Measurements from ENCODE around the gene GIN1. TPM values are rescaled to one million over a fixed set of nuclear protein-coding genes. Genes with fewer than 3 reads are reported as not detected.
"Not testable (repeated sequence)": the region's sequence is repeated elsewhere in the genome, so short reads cannot be mapped to it uniquely, and the experiment has no call there.

Gene GIN1
- total RNA-seq, 6 experiments from 2014 or later = 5.6 to 8.0 (median 6.1) TPM

DNA sequence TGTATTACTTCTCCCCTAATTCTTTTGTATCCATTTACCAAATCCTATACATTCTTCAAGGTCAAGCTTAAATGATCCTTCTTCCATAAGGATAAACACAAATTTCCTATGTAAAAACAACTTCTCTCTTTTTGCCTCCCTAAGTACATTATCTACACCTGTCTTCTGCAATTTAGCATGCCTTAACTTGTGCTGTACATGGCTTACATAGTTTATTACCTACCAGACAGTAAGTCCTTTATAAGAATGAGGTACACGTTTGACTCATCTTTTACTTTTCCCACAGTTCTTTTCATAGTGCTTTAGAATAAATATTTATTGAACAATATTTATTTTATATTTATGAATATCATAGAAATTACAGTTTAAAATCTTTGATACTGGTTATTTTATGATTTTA, 33.4 kb downstream of the GIN1 start:
- TF ChIP-seq, protein P1, sequence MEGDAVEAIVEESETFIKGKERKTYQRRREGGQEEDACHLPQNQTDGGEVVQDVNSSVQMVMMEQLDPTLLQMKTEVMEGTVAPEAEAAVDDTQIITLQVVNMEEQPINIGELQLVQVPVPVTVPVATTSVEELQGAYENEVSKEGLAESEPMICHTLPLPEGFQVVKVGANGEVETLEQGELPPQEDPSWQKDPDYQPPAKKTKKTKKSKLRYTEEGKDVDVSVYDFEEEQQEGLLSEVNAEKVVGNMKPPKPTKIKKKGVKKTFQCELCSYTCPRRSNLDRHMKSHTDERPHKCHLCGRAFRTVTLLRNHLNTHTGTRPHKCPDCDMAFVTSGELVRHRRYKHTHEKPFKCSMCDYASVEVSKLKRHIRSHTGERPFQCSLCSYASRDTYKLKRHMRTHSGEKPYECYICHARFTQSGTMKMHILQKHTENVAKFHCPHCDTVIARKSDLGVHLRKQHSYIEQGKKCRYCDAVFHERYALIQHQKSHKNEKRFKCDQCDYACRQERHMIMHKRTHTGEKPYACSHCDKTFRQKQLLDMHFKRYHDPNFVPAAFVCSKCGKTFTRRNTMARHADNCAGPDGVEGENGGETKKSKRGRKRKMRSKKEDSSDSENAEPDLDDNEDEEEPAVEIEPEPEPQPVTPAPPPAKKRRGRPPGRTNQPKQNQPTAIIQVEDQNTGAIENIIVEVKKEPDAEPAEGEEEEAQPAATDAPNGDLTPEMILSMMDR (IDR thresholded peaks at IDR 0.05) = no peak
- H3K36me3 Mint-ChIP-seq (ENCODE audit: low read depth) = peaks cover 26% of the 10 kb centered on the region
- H3K9me3 Mint-ChIP-seq = peaks cover 13% of the 10 kb centered on the region; the same call in 1 of the 2 replicates
- no peak overlapping the region for H3K27ac Mint-ChIP-seq
- no peak for DNase-seq
- H3K27me3 Mint-ChIP-seq (ENCODE audit: insufficient read depth) = no peaks in the 10 kb centered on the region; the same call in 1 of the 2 replicates
- no peaks in the 10 kb centered on the region for H3K4me1 Mint-ChIP-seq (ENCODE audit: low read depth)
- no peak overlapping the region for H3K4me3 Mint-ChIP-seq

DNA sequence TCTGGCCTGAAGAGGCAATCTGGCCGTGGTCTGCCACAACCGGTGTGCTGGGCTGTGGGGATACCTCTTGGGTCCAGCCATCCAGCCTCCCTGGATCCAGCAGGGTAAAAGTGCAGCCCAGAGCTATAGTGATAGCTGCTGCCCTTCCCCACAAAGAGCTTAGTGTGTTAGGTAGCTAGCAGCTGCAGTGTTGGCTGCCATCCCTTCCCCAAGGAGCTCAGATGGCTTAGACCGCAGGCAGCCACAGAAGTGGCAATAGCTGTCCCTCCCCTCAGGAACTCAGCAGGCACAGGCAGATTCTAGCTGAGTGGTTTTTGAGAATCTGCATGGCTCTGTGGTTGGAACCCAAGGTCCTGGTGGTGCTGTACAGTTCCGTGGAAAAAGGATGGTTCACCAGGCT, 40.1 kb downstream of the GIN1 start:
- Mint-ChIP-seq H3K4me3 (no peak overlapping the region), H3K36me3 (ENCODE audit: low read depth) (peaks cover 23% of the 10 kb centered on the region), H3K27me3 (ENCODE audit: insufficient read depth) (peaks cover 2% of the 10 kb centered on the region), H3K27ac (no peak overlapping the region), H3K4me1 (ENCODE audit: low read depth) (no peaks in the 10 kb centered on the region), H3K9me3 (peaks cover 33% of the 10 kb centered on the region)
- DNase-seq = no peak
- TF ChIP-seq, protein P1 (IDR thresholded peaks at IDR 0.05) = no peak

DNA sequence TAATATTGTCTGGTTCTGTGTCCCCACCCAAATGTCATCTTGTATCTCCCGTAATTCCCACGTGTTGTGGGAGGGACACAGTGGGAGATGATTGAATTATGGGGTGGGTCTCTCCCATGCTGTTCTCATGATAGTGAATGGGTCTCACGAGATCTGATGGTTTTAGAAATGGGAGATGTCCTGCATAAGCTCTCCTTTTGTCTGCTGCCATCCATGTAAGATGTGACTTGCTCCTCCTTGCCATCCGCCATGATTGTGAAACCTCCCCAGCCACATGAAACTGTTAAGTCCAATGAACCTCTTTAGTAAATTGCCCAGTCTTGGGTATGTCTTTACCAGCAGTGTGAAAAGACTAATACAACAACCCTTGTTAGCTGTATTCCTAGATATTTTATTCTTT, 44.5 kb downstream of the GIN1 start:
- no peak for DNase-seq
- Mint-ChIP-seq H3K27me3 (ENCODE audit: insufficient read depth) (peaks cover 4% of the 10 kb centered on the region), H3K4me3 (no peak overlapping the region), H3K4me1 (ENCODE audit: low read depth) (no peaks in the 10 kb centered on the region), H3K9me3 (peaks cover 31% of the 10 kb centered on the region), H3K36me3 (ENCODE audit: low read depth) (peaks cover 12% of the 10 kb centered on the region), H3K27ac (no peak overlapping the region)
- TF ChIP-seq, protein P1 (IDR thresholded peaks at IDR 0.05) = no peak

DNA sequence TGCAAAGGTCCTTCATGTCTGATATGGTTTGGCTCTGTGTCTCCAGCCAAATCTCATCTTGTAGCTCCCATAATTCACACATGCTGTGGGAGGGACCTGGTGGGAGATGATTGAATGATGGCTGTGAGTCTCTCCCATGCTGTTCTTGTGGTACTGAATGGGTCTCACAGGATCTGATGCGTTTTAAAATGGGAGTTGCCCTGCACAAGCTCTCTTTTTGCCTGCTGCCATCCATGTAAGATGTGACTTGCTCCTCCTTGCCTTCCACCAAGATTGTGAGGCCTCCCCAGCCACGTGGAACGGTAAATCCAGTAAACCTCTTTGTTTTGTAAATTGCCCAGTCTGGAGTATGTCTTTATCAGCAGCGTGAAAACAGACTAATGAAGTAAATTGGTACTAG, 46.4 kb downstream of the GIN1 start:
- not testable (repeated sequence) for DNase-seq; H3K4me3 Mint-ChIP-seq; H3K27me3 Mint-ChIP-seq (ENCODE audit: insufficient read depth); H3K27ac Mint-ChIP-seq; H3K4me1 Mint-ChIP-seq (ENCODE audit: low read depth)
- H3K36me3 Mint-ChIP-seq (ENCODE audit: low read depth) = peaks cover 12% of the 10 kb centered on the region
- peaks cover 31% of the 10 kb centered on the region for H3K9me3 Mint-ChIP-seq

DNA sequence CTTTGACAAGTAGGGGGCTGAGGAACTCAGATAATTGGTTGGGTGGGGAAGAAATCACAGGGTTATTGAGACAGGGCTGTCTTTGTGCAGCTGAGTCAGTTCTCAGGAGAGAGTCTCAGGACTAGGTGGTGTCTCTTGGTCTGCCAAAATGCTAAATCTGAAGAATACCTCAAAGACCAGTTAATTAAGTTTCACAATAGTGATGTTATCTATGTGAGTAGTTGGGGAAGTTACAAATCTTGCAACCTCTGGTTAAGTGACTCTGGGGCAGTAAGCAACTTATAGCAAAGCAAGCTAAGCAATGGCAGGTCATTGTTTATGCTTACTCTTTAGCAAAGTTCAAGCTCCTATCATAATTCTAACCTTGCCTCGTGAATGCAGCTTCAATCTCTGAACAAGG, 53.6 kb downstream of the GIN1 start:
- TF ChIP-seq, protein P1 (IDR thresholded peaks at IDR 0.05) = no peak
- Mint-ChIP-seq H3K9me3 (no peaks in the 10 kb centered on the region), H3K4me3 (no peak overlapping the region), H3K4me1 (ENCODE audit: low read depth) (peaks cover 6% of the 10 kb centered on the region; the same call in 1 of the 2 replicates), H3K27ac (no peak overlapping the region), H3K27me3 (ENCODE audit: insufficient read depth) (peaks cover 13% of the 10 kb centered on the region), H3K36me3 (ENCODE audit: low read depth) (no peaks in the 10 kb centered on the region)
- no peak for DNase-seq

DNA sequence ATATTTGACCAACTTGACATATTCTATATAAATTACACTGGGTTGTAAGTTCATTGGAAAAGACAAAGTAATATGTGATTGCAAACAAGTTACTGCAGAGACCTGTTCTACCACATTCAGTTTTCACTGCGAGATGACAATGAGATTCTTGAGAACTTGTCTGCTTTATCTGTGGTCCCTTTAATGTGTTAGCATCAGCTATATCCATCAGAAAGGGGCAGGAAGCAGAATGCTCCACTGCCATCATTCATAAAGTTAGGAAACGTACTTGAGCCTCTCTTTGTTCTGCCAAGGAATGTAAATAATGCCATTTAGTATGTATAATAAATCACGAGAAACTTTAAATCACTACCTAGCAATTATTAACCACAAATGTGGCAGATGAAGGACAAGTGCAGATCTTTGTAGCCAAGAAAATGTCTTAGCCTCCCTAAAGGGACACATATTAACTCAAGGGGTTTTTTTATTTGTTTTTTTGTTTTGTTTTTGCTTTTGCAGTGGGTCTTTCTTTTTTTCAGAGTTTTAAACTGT, 59.4 kb downstream of the GIN1 start:
- peaks cover 3% of the 10 kb centered on the region for H3K9me3 Mint-ChIP-seq
- no peak for DNase-seq
- peaks cover 8% of the 10 kb centered on the region for H3K27me3 Mint-ChIP-seq (ENCODE audit: insufficient read depth)
- no peak overlapping the region for H3K4me3 Mint-ChIP-seq
- TF ChIP-seq, protein P1 (IDR thresholded peaks at IDR 0.05) = no peak
- peaks cover 15% of the 10 kb centered on the region for H3K4me1 Mint-ChIP-seq (ENCODE audit: low read depth)
- H3K27ac Mint-ChIP-seq = no peak overlapping the region
- peaks cover 3% of the 10 kb centered on the region for H3K36me3 Mint-ChIP-seq (ENCODE audit: low read depth)

Data from HFFc6 (cell line).